Activated naive CD4-positive, alpha-beta T cell treated with anti-CD3 and anti-CD28 coated beads, Interleukin-2, amount 10 ng/mL, durations not matched to agents 7 days and 5 days (primary cell): ENCODE data around the gene SEMA6B.
A peak's percentile ranks its signal among the peaks of the same experiment; 100 is the strongest.
"Not testable (repeated sequence)": the region's sequence is repeated elsewhere in the genome, so short reads cannot be mapped to it uniquely, and the experiment has no call there.

Experiments
- CTCF ChIA-PET: fragments of 350-600 bp; sonication (Branson Sonifier 250); formaldehyde crosslinking; loops from one replicate; lab custom pipeline; 2021; ENCODE audit warnings: antibody characterized with exemption; lab: Charles Lee
- DNase-seq: peaks from one replicate; pipeline ENCODE4 v3.0.0-alpha.2; 2020
- H3K27ac Mint-ChIP-seq: one replicate; pipeline ENCODE4 v1.8.0; 2021; ENCODE audit warnings: mild to moderate bottlenecking, moderate library complexity, mixed read lengths
- H3K27me3 Mint-ChIP-seq: one replicate; pipeline ENCODE4 v1.8.0; 2021; ENCODE audit warnings: mild to moderate bottlenecking, mixed read lengths
- H3K36me3 Mint-ChIP-seq: one replicate; pipeline ENCODE4 v1.8.0; 2021; ENCODE audit warnings: mixed read lengths
- H3K4me1 Mint-ChIP-seq: one replicate; pipeline ENCODE4 v1.8.0; 2021; ENCODE audit warnings: mixed read lengths
- H3K4me3 Mint-ChIP-seq: one replicate; pipeline ENCODE4 v1.8.0; 2021; ENCODE audit warnings: mild to moderate bottlenecking, moderate library complexity, mixed read lengths
- H3K9me3 Mint-ChIP-seq: one replicate; pipeline ENCODE4 v1.8.0; 2021; ENCODE audit warnings: mixed read lengths

The SEMA6B gene

GRCh38 chr19:4573682-4574081 is 14.2 kb upstream of the SEMA6B start:
- no peaks in the 10 kb centered on the region for H3K9me3 Mint-ChIP-seq
- peaks cover 55% of the 10 kb centered on the region for H3K27me3 Mint-ChIP-seq

GRCh38 chr19:4571305-4571917 is 11.9 kb upstream of the SEMA6B start:
- Mint-ChIP-seq H3K4me3 (no peak overlapping the region), H3K27me3 (peaks cover 46% of the 10 kb centered on the region), H3K9me3 (no peaks in the 10 kb centered on the region), H3K4me1 (no peaks in the 10 kb centered on the region), H3K27ac (no peak overlapping the region), H3K36me3 (no peaks in the 10 kb centered on the region)
- CTCF ChIA-PET = interaction anchor here (0.7 to 6.7 kb wide), 5 partner anchors 8 to 66 kb away, joined by 3 to 61 read pairs (median 5); no protein-coding TSS in a partner anchor
- no peak for DNase-seq

More at GRCh38 chr19:4573682-4574081, 14.2 kb upstream of the SEMA6B start:
- CTCF ChIA-PET = interaction anchor here (0.5 to 2.6 kb wide), 3 partner anchors 14 to 63 kb away, joined by 3 to 10 read pairs (median 6); no protein-coding TSS in a partner anchor
- H3K4me1 Mint-ChIP-seq = no peaks in the 10 kb centered on the region
- no peak for DNase-seq
- no peak overlapping the region for H3K27ac Mint-ChIP-seq
- no peaks in the 10 kb centered on the region for H3K36me3 Mint-ChIP-seq
- H3K4me3 Mint-ChIP-seq = no peak overlapping the region

GRCh38 chr19:4570916-4571304 is 11.4 kb upstream of the SEMA6B start:
- CTCF ChIA-PET = interaction anchor here (1.0 to 6.7 kb wide), 5 partner anchors 9 to 66 kb away, joined by 3 to 61 read pairs (median 5); partner anchors contain the start of gene SEMA6B
- H3K36me3 Mint-ChIP-seq = no peaks in the 10 kb centered on the region
- peaks cover 41% of the 10 kb centered on the region for H3K27me3 Mint-ChIP-seq
- DNase-seq = no peak
- H3K9me3 Mint-ChIP-seq = no peaks in the 10 kb centered on the region
- no peaks in the 10 kb centered on the region for H3K4me1 Mint-ChIP-seq
- H3K27ac Mint-ChIP-seq = no peak overlapping the region
- H3K4me3 Mint-ChIP-seq = no peak overlapping the region

DNA sequence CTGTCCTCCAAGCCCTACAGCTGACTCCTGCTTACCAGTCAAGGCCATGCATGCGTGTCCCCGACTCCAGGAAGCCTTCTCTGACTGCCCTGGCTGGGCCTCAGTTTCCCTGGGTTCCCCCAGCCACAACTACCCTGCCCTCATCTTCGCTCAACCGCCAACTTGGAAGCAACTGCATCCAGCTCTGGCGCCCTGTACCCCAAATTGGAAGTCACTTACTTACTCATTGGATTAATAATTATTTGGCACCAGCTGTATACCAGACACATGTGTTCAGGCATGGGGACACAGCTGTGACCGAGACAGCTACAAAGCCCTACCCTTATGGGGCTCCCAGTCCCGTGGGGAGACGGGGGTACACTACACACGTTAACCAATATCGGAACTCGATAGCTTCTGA is 10.9 kb upstream of the SEMA6B start:
- no peaks in the 10 kb centered on the region for H3K36me3 Mint-ChIP-seq
- CTCF ChIA-PET = interaction anchor here (1.0 to 6.7 kb wide), 5 partner anchors 9 to 67 kb away, joined by 3 to 61 read pairs (median 5); partner anchors contain the start of gene SEMA6B
- peaks cover 36% of the 10 kb centered on the region for H3K27me3 Mint-ChIP-seq
- H3K9me3 Mint-ChIP-seq = no peaks in the 10 kb centered on the region
- no peaks in the 10 kb centered on the region for H3K4me1 Mint-ChIP-seq
- H3K27ac Mint-ChIP-seq = no peak overlapping the region
- H3K4me3 Mint-ChIP-seq = no peak overlapping the region
- no peak for DNase-seq

GRCh38 chr19:4568886-4569285 is 9.4 kb upstream of the SEMA6B start:
- Mint-ChIP-seq H3K27ac (no peak overlapping the region), H3K4me1 (no peaks in the 10 kb centered on the region), H3K9me3 (no peaks in the 10 kb centered on the region), H3K36me3 (no peaks in the 10 kb centered on the region), H3K27me3 (peaks cover 21% of the 10 kb centered on the region), H3K4me3 (no peak overlapping the region)
- CTCF ChIA-PET = interaction anchor here (2.8 to 6.7 kb wide), 3 partner anchors 45 to 68 kb away, joined by 11 to 61 read pairs (median 25); no protein-coding TSS in a partner anchor
- no peak for DNase-seq

- Mint-ChIP-seq H3K27ac (no peak overlapping the region), H3K9me3 (no peaks in the 10 kb centered on the region), H3K27me3 (peaks cover 17% of the 10 kb centered on the region), H3K36me3 (no peaks in the 10 kb centered on the region), H3K4me1 (no peaks in the 10 kb centered on the region), H3K4me3 (no peak overlapping the region)
- CTCF ChIA-PET = interaction anchor here (1.1 to 6.7 kb wide), 8 partner anchors 9 to 113 kb away, joined by 3 to 61 read pairs (median 6); partner anchors contain the start of gene SEMA6B
- DNase-seq = peak; percentile 79
These were observed 8.1 kb upstream of the SEMA6B start for GRCh38 chr19:4567584-4568071.

GRCh38 chr19:4566402-4567051 is 7.0 kb upstream of the SEMA6B start:
- H3K36me3 Mint-ChIP-seq = no peaks in the 10 kb centered on the region

DNA sequence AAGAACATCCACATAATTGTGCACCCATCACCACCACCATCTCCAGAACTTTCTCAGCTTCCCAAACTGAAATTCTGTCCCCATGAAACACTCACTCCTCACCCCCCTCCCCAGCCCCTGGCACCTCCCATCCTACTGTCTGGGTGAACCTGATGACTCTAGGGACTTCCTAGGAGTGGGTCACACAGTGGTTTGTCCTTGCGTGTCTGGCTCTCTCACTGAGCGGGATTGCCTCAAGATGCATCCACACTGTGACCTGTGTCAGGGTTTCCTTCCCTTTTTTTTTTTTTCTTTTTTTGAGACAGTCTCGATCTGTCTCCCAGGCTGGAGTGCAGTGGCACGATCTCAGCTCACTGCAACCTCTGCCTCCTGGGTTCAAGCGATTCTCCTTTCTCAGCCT is 4.1 kb upstream of the SEMA6B start:
- CTCF ChIA-PET, H3K36me3 Mint-ChIP-seq, H3K4me1 Mint-ChIP-seq, H3K4me3 Mint-ChIP-seq, H3K27ac Mint-ChIP-seq, DNase-seq, H3K9me3 Mint-ChIP-seq: not testable (repeated sequence)
- peaks cover 26% of the 10 kb centered on the region for H3K27me3 Mint-ChIP-seq

More at GRCh38 chr19:4566402-4567051, 7.0 kb upstream of the SEMA6B start:
- Mint-ChIP-seq H3K9me3 (no peaks in the 10 kb centered on the region), H3K27ac (no peak overlapping the region), H3K4me3 (no peak overlapping the region), H3K27me3 (peaks cover 17% of the 10 kb centered on the region), H3K4me1 (no peaks in the 10 kb centered on the region)
- CTCF ChIA-PET = interaction anchor here (0.6 to 6.7 kb wide), 9 partner anchors 7 to 114 kb away, joined by 3 to 61 read pairs (median 5); partner anchors contain the start of gene SEMA6B
- DNase-seq = no peak

- not testable (repeated sequence) for H3K27ac Mint-ChIP-seq, H3K4me1 Mint-ChIP-seq, DNase-seq
These were observed 2.6 kb upstream of the SEMA6B start for GRCh38 chr19:4562085-4562484.

DNA sequence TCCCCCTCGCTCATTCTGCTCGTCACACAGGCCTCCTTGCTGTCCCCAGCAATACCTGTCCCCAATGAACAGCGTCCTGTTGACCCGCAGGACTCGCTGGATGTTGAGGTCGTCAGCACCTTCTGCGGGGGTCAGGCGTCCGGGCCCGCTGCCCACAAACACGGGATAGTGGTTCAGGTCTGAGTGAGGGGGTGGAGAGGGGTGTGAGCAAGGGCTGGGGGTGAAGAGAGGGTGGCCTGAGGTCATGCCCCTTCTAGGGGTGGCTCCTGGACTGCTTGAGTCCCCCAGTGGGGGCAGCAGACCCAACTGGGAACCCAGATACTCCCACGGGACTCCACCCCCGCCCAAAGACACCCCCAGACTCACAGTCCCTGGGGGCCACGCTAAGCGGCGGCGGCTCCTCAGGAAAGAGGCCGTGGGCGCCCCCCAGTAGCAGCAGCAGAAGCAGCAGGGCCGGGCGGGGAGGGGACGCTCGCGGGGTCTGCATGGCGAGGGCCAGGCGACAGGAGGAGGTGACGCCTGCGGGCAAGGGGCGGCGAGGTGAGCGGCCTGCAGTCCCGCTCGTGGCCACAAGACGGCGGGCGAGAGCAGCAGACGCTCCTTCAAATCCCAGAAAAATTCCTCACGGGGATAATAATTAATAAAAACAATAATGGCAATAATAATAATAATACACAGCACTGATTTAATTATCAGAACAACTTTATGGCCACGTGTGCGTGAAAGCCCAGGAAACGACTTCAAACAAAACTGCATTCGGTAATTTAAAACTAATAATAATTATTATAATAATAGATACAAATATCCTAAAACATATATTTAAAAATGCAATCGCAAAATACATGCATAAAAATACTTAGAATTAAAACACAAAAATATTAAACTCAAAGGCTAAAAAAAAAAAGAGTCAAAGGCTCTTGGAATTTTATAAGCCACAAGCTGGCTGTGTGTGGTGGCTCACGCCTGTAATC is 1.2 kb downstream of the SEMA6B start:
- peak; percentile 55 for DNase-seq
- CTCF ChIA-PET = interaction anchor here (0.6 to 1.7 kb wide), 3 partner anchors 9 to 35 kb away, joined by 4 to 5 read pairs (median 5); no protein-coding TSS in a partner anchor
- H3K4me3 Mint-ChIP-seq = no peak overlapping the region

More at GRCh38 chr19:4562085-4562484, 2.6 kb upstream of the SEMA6B start:
- H3K36me3 Mint-ChIP-seq, H3K9me3 Mint-ChIP-seq, H3K4me3 Mint-ChIP-seq, CTCF ChIA-PET: not testable (repeated sequence)
- peaks cover 17% of the 10 kb centered on the region for H3K27me3 Mint-ChIP-seq

DNA sequence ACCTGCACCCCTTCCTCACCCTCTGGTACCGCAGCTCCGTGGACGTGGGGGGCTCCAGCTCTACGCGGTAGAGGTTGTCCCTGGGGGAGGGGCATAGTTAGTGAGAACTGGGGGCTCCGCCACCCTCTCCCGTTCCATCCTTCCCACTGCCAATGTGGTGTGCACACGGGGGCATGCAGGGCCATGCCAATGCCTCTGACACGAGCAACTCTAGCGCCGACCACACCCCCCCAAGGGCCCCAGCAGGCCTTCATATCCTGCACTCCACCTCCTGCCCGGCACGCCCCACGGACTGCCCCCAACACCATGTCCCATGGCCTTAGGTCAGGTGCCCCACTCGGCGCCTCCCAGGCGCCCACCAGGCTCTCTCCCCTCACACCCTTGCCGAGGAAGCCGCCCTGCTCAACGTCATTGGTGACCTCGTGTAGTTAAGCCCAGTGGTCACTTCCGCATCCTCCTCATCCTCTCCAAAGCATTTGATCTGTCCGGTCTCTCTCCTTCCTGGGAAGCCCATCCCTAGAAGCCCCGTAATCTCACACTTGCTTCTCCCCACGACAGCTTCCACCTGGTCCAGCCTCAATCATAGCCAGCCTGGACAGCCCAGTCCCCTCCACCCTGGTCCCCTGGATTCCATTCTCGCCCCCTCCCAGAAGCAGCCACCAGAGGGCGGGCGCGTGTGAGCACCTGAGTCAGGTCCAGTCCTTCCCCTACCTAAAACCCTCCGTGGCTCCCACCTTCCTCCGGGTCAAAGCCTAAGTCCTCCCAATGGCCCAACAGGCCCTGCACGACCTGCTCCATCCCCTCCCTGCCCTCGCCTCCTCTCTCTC is 2.1 kb downstream of the SEMA6B start:
- no peaks in the 10 kb centered on the region for H3K36me3 Mint-ChIP-seq
- peaks cover 13% of the 10 kb centered on the region for H3K27me3 Mint-ChIP-seq
- peak; percentile 29 for DNase-seq
- peaks cover 4% of the 10 kb centered on the region for H3K4me1 Mint-ChIP-seq
- no peak overlapping the region for H3K4me3 Mint-ChIP-seq
- H3K27ac Mint-ChIP-seq = no peak overlapping the region
- peaks cover 1% of the 10 kb centered on the region for H3K9me3 Mint-ChIP-seq
- CTCF ChIA-PET = interaction anchor here (1.3 kb wide), 1 partner anchor 79 kb away, joined by 6 read pairs; no protein-coding TSS in a partner anchor

More for the DNA sequence above, 1.2 kb downstream of the SEMA6B start:
- H3K27me3 Mint-ChIP-seq = peaks cover 13% of the 10 kb centered on the region
- no peak overlapping the region for H3K27ac Mint-ChIP-seq
- H3K36me3 Mint-ChIP-seq = no peaks in the 10 kb centered on the region
- H3K9me3 Mint-ChIP-seq = peaks cover 1% of the 10 kb centered on the region
- H3K4me1 Mint-ChIP-seq = peaks cover 4% of the 10 kb centered on the region

- CTCF ChIA-PET = interaction anchor here (1.3 kb wide), 1 partner anchor 80 kb away, joined by 6 read pairs; no protein-coding TSS in a partner anchor
- peak; percentile 32 for DNase-seq
- no peak overlapping the region for H3K4me3 Mint-ChIP-seq
- no peaks in the 10 kb centered on the region for H3K36me3 Mint-ChIP-seq
- H3K4me1 Mint-ChIP-seq = peaks cover 4% of the 10 kb centered on the region
- H3K27ac Mint-ChIP-seq = no peak overlapping the region
- H3K9me3 Mint-ChIP-seq = peaks cover 1% of the 10 kb centered on the region
- H3K27me3 Mint-ChIP-seq = peaks cover 13% of the 10 kb centered on the region
These were observed 2.8 kb downstream of the SEMA6B start for GRCh38 chr19:4556597-4557127.
